Omental fat pad (tissue), 4 donors: ENCODE data around the gene FLRT2. TPM values are rescaled to one million over a fixed set of nuclear protein-coding genes. Genes with fewer than 3 reads are reported as not detected.

Experiments used
- ATAC-seq: fragments of 150-250 bp; one replicate; pipeline ENCODE4 v1.9.1; 2016; ENCODE audit warnings: mild to moderate bottlenecking, moderate library complexity; ENCODE audit not compliant: low FRiP score
- DNase-seq: peaks from one replicate; pipeline ENCODE4 v3.0.0-alpha.2; 2019; ENCODE audit warnings: low spot score
- CTCF ChIP-seq, 3 donors: fragments of 450-650 bp; IDR thresholded peaks; one replicate each; pipeline ENCODE4 v1.5.1; 2016 to 2017; ENCODE audit warnings: antibody characterized with exemption in 3 of 3, mild to moderate bottlenecking in 3 of 3, moderate library complexity in 2 of 3
- total RNA-seq, 4 donors: library from RNA; depleted of rRNA; stranded (reverse); fragments of >200 nt; gene quantifications; one replicate each; pipeline ENCODE4 v1.1.0, GENCODE V29; 2016

Gene FLRT2
- total RNA-seq, 4 donors from 2014 or later = 15.9 to 71.4 (median 23.8) TPM

- ATAC-seq = no peak
- no peak for DNase-seq
- no peak for TF ChIP-seq CTCF (IDR thresholded peaks at IDR 0.05)
Measured at GRCh38 chr14:85539510-85539909, 9.6 kb downstream of the FLRT2 start.

- no peak for TF ChIP-seq CTCF (IDR thresholded peaks at IDR 0.05)
- ATAC-seq = no peak
- no peak for DNase-seq
Measured at GRCh38 chr14:85542623-85543022, 12.7 kb downstream of the FLRT2 start.

GRCh38 chr14:85545738-85546137 is 15.8 kb downstream of the FLRT2 start:
- ATAC-seq (no peak), DNase-seq (no peak)
- TF ChIP-seq CTCF (IDR thresholded peaks at IDR 0.05) = no peak

GRCh38 chr14:85546390-85546789 is 16.4 kb downstream of the FLRT2 start:
- DNase-seq (no peak), ATAC-seq (no peak)
- TF ChIP-seq CTCF (IDR thresholded peaks at IDR 0.05) = no peak

- ATAC-seq = no peak
- DNase-seq = no peak
- no peak for TF ChIP-seq CTCF (IDR thresholded peaks at IDR 0.05)
Measured at GRCh38 chr14:85549697-85550096, 19.8 kb downstream of the FLRT2 start.

- no peak for TF ChIP-seq CTCF (IDR thresholded peaks at IDR 0.05)
- DNase-seq = no peak
- ATAC-seq = no peak
Measured at GRCh38 chr14:85554106-85554505, 24.2 kb downstream of the FLRT2 start.

GRCh38 chr14:85556267-85556666 is 26.3 kb downstream of the FLRT2 start:
- DNase-seq (no peak), ATAC-seq (no peak)
- TF ChIP-seq CTCF (IDR thresholded peaks at IDR 0.05) = no peak
